ENCODE data around the gene TMOD2.
A peak's percentile ranks its signal among the peaks of the same experiment; 100 is the strongest.

Gene TMOD2

GRCh38 chr15:51724199-51724598 lies 27.2 kb upstream of the TMOD2 start:
- DNase-seq (ENCODE audit: low read depth), result no peak
- no peak overlapping the region for H3K4me3 ChIP-seq (ENCODE audit: control insufficient read depth, low read depth, low read length)
- TF ChIP-seq CTCF (IDR thresholded peaks at IDR 0.05; ENCODE audit: control insufficient read depth, insufficient read depth, low read depth, low read length, missing control alignments), result no peak

DNA sequence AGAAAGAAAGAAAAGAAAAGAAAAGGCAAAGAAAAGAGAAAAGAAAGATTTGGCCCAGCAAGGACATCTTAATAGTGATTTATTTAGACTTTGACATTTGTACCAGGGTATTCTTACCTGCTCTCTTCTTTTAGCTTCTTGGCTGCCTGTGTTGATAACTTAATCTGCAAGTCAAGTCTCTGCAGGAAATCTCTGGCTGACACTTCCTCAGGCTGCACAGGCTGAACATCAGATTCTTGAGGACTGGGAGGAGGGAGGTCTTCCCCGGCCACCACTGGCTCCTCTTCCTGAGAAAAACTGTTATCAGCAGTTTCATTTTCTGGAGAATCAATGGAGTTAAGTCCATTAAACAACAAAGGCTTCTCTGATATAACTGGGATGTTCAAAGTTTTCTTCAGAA lies 26.7 kb upstream of the TMOD2 start:
- no peak for TF ChIP-seq CTCF (IDR thresholded peaks at IDR 0.05; ENCODE audit: control insufficient read depth, insufficient read depth, low read depth, low read length, missing control alignments)
- H3K4me3 ChIP-seq (ENCODE audit: control insufficient read depth, low read depth, low read length), result no peak overlapping the region
- no peak for DNase-seq (ENCODE audit: low read depth)

DNA sequence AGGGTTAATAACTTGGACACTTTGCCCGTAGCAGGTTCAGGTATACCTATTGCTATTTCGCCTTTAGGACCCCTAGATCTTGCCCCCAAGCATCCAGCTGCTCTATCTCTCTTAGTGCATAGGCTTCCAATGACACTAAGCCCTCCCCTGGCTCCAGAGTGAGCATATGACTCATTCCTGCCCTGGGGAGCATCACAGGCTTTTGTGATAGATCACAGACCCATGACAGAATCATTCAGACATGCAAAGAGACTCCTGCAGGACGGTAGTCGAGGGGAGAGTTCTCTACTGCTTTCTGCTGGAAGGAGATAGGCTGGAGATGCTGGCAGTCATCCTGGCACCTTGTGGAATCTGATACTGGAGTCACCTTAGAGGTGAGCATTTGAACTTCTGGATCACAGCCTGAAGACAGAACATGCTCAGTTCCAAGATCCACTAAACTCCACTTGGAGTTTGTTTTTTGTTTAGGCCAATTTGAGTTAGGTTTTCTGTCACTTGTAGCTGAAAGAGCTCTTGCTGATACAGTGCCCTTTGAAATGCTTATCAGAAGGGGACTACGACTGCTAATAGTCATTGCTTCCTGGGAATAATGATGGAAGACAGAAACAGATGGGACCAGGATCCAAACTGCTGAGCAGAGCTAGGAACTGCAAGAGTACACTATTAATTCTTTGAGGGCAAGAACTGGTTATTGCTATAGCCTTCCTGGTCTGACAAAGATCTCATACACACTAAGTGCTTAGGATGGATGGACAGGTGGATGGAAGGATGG lies 24.9 kb upstream of the TMOD2 start:
- no peak for TF ChIP-seq CTCF (IDR thresholded peaks at IDR 0.05; ENCODE audit: control insufficient read depth, insufficient read depth, low read depth, low read length, missing control alignments)
- H3K4me3 ChIP-seq (ENCODE audit: control insufficient read depth, low read depth, low read length), result no peak overlapping the region
- peak; percentile 38 for DNase-seq (ENCODE audit: low read depth)

DNA sequence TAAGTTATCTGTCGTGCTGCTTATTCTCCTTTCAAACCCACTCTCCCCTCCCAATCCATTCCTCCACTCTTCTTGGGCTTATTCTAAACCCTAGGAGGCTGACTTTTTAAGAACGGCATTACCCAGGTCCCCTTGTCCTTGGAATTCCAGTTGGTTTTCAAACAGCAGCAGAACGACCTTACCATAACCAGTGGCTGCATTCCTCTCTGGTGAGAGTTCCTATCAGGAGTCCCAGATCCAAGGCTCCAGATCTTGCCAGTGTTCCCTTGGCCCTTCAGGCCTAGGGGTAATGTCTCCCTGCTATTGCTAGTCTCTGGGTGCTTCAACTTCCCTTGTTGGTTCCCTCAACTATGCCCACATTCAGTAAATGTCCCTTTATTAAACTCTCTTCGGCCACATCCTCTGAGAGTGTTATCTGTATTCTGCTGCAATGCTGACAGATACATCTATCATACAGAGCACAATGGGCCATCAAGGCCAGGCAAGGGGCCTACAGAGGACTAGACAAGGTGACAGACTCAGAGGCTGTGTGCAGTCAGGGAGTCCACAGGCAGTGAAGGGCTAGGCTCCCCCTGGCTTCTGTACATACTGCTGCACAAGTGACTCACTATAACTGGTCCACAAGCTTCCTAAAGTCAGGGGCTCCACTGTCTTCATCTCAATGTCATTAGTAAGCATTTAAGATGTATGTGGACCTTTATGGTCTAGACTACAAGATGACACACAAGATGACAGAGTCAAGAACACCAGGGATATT lies 24.1 kb upstream of the TMOD2 start:
- peak; percentile 33 for TF ChIP-seq CTCF (IDR thresholded peaks at IDR 0.05; ENCODE audit: control insufficient read depth, insufficient read depth, low read depth, low read length, missing control alignments)
- H3K4me3 ChIP-seq (ENCODE audit: control insufficient read depth, low read depth, low read length), result no peak overlapping the region
- DNase-seq (ENCODE audit: low read depth), result no peak

GRCh38 chr15:51731549-51732267 lies 19.7 kb upstream of the TMOD2 start:
- no peak overlapping the region for H3K4me3 ChIP-seq (ENCODE audit: control insufficient read depth, low read depth, low read length)
- peak; percentile 25 for DNase-seq (ENCODE audit: low read depth)

More at GRCh38 chr15:51731549-51732267, 19.7 kb upstream of the TMOD2 start:
- no peak for TF ChIP-seq CTCF (IDR thresholded peaks at IDR 0.05; ENCODE audit: control insufficient read depth, insufficient read depth, low read depth, low read length, missing control alignments)

Measured in AG09309 (cell line).